Non-pigmented ciliary epithelial cell (primary cell): ENCODE data around the gene IFNAR2.
A peak's percentile ranks its signal among the peaks of the same experiment; 100 is the strongest.

Source experiments
- DNase-seq: peaks from one replicate; pipeline ENCODE4 v3.0.0-alpha.2; 2010; ENCODE audit warnings: low read depth

The IFNAR2 gene

DNA sequence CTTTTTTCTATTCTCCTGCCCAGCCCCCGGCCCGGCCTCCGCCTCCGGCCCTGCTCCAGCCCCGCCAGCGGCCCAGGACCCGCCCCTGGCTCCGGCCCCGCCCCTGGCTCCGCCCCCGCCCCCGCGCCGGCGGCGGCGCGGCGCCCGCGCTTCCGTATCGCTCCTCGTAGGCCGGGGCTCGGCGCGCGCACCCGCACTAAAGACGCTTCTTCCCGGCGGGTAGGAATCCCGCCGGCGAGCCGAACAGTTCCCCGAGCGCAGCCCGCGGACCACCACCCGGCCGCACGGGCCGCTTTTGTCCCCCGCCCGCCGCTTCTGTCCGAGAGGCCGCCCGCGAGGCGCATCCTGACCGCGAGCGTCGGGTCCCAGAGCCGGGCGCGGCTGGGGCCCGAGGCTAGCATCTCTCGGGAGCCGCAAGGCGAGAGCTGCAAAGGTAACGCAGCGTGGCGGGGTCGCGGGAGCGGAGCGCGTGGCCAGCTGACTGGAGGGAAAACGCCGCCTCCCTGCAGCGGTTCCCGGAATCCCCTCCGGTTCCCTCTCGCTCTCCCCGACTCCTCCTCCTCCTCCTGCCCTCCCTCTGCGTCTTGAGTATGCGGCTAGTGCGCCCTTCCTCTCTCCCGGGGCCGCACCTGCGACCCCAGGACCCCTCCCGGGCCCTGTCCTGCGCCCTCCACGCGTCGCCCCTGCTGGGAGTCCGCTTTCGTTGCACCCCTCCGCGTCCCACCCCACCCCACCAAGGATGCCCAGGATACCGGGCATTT lies at the start of gene IFNAR2:
TSS of gene IFNAR2 (plus strand) at position 155 of the 761 bp plus-strand sequence. CDS start 11,985 bp downstream, outside the sequence.
- no peak for DNase-seq

DNA sequence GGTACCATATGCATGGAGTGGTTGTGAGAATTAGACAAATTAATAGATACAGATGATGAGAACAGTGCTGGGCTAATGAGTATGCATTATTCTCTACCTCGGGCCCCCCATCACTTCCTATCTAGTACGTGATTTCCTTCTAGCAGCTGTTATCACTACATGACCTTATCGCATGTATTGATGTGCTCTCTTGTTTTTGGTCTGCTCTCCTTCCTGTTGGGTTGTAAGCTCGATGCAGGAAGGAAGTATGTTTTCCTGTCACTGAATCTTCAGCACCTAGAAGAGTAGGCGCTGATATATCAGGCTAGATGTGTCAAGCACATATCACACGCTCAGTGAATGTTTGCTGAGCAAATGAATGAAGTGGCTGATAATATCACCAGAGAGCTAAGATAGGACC lies 43.9 kb upstream of the IFNAR2 start:
- no peak for DNase-seq

DNA sequence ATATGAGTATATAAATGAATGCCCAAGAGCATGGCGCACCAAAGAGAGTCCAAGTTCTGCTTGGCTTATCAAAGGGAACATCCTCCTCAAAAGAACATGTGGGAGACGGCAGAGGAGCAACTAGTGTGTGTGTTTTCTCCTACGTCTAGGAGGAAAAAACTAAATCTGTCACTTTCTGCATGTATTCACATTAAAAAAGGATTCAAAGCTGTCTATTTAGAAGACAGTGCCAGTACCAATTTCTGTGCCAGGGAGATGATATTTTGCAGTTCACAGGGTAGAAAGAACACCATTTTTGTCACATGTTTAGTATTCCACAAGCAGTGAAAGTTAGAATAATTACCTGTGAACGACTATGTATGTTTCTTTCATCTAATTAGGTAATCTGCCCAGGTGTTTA lies 42.5 kb upstream of the IFNAR2 start:
- no peak for DNase-seq

DNA sequence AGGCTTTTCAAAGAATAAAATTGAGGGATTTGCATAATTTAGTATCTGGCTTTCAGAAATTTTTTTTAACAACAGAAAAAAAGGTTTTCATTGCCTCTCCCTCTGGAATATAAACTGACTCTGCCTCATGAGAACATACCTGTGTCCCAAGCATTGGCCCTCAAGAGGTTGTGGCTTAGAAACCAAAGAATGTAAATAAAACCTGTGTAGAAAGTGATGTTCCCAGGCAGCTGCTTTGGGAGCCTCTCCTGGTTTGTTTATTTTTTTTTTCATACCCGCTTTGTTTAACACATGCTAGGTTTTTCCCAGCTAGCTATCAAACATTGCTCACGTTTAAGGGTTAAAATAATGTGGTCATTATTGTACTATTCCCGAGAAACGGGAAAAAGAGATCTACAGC lies 40.5 kb upstream of the IFNAR2 start:
- DNase-seq: no peak

DNA sequence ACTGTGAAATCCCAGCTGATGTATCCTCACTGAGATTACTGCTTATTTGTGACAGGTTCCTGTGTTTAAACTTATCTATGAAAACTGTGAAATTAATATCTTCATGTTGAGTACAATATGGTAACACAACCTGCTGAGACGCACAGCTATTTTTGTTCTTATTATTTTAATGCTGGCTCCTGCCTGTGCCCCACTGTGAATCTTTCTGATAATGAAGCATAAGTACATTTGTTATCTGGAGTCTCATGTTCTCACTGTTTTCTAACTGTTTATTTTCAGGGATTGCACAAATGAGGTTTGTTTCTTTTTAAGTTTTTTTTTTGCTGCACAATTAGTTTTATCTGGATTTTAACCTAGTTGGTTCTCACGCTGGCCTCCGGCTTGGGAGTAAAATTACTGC lies 39.9 kb upstream of the IFNAR2 start:
- no peak for DNase-seq

DNA sequence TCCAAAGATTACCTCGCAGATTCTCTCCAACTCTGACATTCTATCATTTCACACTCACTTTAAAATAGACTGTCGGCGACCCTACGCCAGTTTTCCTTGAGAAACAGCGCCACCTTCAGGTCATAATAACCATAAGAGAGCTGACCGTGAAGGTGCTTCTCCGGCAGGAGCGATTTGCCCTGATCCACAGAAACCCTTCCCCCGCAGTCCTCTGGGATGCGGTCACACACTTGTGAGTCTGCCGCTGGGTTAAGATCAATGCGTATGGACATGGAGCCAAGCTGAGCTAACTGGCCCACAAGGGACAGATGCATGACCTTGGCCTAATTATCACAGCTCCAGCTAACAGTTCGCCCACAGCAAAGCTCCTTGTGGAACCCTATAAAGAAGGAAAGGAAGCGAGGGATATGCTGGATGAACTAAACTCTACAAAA lies 32.8 kb upstream of the IFNAR2 start:
- DNase-seq: no peak

DNA sequence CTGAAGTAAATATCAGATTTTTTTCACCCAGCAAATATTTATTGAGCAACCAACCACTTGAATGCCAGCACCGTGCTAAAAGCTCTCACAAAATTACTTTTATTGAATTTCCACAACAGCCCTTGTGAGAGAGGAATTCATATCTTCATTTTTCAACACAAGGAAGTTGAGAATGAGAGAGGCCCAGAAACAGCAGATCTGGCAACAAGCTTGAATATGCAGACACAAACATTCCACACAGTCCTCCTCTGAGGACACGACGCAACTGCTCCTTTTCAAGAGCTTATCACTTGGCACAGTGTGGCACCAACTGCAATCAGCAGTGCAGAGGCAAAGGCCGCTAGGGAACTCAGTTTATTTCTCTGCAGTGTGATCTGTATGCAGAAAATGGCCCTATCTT lies 32.2 kb upstream of the IFNAR2 start:
- DNase-seq: no peak

DNA sequence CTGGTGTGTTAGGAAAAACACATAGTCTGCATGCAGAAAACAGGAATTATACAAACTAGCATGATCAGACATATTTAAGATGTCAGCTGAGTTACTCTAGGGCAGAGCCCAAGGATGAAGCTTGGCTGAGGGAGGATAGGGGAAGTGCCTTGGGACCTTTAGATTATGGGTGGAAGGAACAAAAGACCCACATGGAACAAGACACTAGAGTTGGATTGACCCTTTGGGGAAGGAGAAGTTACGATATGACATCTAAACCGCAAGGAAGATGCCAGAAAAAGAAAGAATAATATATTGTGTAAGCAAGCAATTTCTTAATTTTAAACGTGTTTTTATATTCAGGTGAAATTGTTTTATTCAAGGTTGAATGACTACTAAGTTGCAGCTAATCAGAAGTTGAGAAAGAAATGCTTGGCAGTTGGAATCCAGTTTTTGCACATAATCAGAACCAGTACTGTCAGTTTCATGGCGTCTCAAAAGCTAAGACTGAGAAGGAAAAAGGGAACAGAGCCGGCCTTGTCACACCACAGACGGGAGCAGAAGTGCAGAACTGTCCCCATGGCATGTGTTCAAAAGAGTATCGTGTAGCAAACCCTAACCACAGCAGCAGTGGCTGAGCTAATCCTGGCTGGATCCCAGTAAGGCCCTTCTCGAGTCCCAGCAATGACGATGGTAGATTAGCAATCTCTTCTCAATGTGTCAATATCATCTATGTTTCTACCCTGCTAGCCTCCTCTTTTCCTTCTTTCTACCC lies 31.2 kb upstream of the IFNAR2 start:
- DNase-seq: no peak

DNA sequence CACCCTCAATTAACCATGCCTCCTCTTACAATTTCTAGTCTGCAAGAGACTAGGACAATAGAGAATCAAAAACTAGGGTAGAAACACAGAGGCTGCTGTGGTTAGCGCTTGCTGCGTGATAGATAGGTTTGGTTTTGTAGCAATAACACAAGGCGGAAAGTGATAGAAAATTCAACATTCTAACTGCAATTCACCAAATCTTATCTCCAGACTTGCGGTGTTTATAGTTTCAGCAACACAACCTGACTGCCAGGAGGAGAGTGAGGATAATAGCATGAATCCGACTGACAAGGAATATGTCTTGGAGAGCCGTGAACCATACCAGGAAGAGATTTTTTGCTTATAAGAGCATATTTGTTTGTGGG lies 30.7 kb upstream of the IFNAR2 start:
- no peak for DNase-seq

DNA sequence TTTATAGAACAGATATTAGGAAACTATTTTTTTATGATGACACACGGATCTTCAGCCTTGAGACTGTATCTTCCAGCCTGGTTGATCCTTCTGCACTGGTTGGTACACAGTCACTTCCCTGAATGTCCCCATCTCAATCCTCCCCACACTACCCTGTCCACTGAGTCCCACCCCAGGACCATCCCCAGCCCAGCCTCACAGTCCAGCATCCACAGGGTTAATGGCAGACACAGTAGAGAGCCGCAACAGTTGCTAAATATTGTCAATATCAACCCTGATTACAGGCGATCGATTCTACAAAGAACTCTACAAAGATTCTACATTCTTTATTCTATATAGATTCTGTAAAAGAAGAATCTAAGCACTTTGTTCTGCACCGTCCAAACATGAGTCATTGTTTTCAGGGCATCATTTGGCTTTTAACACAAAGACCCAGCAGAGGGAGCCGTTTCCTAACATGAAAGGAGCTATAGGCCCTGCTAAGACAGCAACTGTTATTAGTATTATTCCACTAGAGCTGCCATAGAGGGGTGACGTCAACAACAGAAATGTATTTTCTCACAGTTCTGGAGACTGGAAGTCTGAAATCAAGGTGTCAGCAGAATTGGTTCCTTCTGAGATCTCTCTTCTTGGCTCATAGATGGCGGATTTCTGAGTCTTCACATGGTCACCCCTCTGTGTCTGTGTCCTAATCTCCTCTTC lies 30.1 kb upstream of the IFNAR2 start:
- peak; percentile 86 for DNase-seq

DNA sequence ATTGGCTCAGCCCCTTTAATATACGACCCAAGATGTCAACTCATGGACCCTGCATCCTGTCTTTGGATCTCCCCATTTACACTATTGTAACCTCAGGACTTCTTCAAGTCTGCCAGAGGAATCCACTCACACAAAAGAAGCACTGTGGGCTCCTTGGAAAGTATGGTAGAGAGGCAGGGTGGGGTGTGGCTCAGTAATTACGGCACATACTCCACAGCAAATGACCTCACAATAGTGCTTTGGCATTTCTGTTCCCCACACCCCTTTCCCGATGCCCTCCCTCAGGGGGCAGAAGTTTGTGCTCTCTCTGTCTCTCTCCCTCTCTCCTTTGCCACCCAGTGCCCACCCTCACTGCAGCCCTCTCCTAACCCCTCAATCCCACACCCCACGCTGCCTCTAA lies 27.8 kb upstream of the IFNAR2 start:
- DNase-seq: no peak

DNA sequence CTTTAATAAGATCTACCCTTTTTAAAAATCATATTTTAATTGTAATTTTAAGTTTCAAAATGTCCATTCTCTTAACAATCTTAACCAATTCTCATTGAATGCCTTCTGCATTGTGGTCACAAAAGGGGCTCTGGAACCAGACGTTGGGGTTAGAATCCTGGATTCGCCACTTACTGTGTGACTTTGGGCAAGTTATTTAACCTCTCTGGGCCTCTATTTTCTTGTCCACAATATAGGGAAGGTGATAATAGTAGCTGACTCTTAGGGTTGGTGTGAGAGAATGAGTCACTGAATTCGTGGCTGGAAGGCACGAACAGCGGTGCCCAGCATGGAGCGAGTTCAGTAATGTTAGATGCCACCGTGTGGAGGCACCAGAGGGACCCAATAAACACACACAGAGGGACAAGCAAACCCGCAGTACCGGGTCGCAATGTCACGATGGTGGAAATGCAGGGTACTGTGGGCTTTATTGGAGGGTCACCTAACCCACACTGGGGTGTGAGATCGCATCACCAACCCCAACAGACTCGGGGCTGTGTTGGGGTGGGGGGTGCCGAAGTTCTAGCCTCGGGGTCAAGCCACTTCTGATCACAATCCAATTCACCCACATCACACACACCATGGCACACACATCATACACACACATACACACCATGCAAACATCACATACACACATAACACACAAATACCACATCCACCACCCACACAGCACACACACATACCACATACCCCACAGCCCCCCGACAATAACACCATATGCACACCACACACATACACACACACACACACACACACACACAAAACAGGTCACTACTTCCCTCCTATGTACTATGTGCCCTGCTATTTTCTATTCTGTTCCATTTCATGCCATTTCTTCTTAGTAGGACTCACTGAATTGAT lies 27.0 kb upstream of the IFNAR2 start:
- no peak for DNase-seq

DNA sequence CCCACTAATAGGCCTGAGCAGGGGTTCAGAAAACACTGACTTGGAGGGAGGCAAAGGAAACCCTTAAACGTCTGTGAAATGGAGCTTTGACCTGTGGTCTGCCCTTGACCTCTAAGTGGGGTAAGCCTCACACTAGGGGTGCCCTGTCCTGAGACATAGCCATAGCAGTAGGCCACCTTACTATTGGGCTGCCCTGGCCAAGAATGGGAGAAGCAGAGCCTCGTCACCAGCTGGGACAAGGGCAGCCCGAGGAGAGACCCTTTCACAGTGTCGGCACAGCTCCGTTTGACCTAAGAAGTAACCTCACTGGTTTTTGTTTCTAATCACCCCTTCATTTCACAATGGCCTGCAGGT lies 26.4 kb upstream of the IFNAR2 start:
- no peak for DNase-seq

DNA sequence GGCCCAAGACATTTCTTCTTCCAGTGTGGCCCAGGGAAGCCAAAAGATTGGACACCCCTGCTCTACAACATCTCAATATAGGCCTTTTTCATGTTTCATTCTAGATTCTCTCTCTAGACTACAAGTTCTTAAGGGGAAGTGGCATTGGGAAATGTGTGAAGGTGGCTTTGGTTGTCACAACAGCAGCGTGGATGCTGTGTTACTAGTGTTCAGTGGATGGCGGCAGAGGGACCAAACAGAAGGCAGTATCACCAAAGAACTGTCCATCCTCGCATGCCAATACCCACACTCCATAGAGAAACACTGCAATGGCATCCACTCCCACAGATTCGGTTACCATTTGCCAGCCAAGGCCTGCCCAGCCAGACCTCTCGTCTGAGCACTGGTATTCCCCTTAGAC lies 24.3 kb upstream of the IFNAR2 start:
- DNase-seq: no peak

DNA sequence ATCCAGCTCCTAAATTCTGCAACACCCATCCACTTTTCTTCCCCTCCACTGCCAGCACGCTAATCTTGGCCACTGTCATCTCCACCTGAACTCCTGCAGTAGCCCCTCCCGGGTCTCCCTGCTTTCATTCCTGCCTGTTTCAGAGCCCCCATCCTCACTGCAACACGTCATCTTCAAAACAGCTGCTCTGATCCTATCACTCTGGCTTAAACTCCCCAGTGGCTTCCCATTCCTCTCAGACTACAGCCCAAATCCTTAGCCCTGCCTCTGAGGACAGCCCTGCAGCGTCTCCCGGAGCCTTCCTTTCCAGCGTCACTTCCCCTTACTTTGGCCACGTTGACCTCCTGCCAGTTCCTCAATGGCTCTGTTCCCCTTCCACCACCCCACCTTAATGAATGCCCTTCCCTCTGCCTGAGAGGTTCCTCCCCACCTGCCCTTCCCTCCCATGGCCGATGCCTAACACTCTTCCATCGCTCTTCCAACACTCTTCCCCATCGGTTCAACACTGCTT lies 22.9 kb upstream of the IFNAR2 start:
- no peak for DNase-seq

DNA sequence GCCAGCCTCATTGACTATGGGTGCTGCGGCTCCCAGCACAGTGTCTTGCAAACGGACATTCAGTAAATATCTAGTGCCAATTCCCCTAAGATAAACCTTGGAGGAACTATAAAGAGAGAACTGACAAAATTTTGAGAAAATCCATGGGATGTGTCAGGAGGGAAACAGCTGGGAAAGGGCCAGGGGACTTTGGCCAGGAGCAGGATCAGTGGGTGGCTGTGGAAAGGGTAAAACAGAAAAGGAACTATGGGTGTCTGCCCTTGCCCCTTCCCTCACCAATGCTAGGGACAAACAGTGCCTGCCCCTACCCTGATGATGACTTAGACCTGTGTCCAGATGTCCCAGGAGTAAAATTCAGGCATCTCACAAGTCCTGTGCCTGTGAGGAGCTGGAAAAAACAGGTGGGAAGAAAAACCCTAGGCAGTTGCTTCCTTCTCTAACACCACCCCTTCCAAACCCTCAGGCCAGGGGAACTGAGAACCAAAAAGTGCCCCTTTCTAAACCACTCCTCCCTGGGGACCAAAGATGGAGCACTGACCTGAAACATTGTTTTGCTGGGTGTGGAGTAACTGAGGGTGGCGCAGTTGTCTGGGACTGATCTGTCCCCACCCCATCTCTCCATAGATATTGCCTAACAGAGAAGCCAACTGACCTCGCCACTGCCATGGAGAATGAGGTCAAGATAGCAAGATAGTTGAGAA lies 22.1 kb upstream of the IFNAR2 start:
- DNase-seq: no peak

DNA sequence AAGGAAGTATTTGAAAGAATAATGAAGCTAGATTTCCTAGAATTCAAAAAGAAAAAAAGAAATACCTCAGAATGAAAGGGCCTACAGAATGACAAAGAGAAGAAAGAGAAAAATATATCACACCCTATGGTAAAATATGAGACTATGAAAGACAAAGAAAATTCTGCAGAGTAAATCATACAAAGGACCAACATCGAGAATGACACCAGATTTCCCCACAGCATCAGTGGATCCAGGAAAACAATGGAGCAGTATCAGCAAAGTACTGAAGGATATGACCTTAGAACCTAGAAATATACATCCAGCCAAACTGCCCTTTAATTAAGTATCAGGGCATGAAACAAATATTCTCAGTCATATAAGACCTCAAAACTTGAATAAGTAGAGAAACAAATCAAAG lies 21.2 kb upstream of the IFNAR2 start:
- DNase-seq: no peak

DNA sequence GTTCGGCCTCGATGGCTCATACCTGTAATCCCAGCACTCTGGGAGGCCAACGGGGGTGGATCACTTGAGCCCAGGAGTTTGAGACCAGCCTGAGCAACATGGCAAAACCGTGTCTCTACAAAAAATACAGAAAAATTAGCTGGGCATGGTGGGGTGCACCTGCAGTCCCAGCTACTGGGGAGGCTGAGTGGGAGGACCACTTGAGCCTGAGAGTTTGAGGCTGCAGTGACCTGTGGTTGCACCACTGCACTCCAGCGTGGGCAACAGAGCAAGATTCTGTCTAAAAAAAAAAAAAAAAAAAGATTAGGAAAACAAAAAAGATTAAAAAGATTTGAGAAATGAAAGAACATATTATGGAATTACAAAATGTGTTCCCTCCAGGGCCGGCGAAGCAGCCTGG lies 18.4 kb upstream of the IFNAR2 start:
- no peak for DNase-seq

DNA sequence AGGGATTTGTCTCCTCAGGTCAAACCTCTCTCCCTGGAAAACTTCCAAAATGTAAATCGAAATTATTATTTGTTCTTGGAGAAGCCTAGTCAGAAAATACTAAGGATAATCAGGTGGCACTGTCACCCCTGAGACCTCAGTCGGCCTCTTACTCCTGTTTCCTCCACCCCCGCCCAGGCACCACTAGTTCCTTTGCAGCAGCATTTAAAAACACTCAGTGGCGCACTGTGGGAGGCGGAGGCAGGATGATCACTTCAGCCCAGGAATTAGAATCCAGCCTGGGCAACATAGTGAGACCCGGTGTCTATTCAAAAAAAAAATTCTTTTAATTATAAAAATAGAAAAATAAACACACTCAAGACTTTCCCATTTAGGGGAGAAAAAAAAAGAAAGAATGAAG lies 18.0 kb upstream of the IFNAR2 start:
- DNase-seq: no peak

DNA sequence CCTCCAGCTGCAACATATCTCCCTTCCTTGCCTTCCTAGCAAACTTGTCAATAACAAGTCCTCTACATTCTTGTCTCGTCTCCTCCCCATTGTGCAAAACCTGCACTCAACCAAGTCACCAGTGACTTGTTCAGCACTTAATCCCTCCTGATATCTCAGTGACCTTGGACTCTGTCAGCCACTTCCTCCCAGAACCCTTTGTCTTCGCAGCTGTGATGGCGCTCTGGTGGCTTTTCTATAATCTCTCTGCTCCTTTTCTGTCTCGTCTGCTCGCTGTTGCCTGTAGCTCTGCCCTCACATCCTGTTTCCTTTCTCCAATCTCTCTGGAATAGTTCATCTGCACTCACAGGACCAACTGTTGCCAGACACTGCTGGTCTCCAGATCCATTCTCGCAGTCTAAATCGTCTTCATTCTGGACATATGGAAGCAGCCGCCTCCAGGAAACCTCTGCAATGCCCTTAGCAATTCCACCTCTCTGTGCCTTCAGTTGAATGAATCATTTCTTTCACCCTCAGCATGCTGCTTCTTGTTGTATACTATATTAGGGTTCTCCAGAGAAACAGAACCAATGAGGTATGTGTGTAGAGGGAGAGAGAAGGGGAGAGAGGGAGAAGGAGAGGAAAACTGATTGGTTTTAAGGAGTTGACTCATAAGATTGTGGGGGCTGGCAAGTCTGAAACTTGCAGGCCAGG lies 17.4 kb upstream of the IFNAR2 start:
- DNase-seq: no peak

DNA sequence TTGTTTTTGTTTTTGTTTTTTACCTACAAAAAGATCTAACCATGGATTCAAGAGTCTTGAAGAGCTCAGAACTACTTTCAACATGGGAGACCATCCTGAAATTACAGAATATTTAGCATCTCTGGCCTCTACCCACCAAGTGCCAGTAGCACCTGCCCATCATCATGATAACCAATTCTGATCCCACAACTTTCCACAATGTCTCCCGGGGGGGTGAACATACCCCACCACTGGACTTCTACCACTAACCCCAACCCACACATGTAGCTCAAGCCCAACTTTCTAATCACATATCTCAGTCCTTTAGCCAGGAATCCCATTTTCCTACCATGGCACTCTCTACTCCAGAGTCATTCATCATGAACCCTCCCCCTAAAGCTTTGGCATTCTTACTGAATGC lies 15.7 kb upstream of the IFNAR2 start:
- DNase-seq: no peak
